HG02884 (cell line): ENCODE results near the gene TANGO6.

Source experiments
- ATAC-seq: cut with Tn5 transposase; IDR thresholded peaks from one replicate; pipeline ENCODE4 v1.9.1; 2021; ENCODE audit warnings: mild to moderate bottlenecking, moderate library complexity; ENCODE audit not compliant: unreplicated experiment

Gene TANGO6

DNA sequence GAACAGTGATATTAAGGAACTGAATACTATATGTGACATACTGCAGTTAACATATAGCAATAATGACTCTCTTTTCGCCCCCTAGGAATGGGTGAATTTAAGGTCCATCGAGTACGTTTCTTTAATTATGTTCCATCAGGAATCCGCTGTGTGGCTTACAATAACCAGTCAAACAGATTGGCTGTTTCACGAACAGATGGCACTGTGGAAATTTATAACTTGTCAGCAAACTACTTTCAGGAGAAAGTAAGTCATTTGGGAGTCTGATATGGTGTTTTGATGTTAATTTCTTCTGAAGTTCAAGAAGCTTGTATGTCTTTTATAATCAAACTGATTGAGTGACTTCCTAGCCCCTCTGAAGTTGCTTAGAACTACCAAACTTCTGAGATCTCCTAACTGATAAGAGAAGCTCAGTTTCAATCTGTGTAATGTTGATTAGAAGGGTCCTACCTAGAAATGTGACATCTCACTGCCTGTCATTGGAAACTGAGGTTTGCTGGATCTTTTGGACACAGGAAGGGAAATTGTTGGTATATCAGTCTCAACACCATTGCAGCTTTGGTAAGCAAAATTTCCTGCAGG, 290.1 kb downstream of the TANGO6 start:
- ATAC-seq, result no peak
